Left colon (tissue), 2 donors: ENCODE data around the gene NAV1. TPM values are rescaled to one million over a fixed set of nuclear protein-coding genes. Genes with fewer than 3 reads are reported as not detected.
A peak's percentile ranks its signal among the peaks of the same experiment; 100 is the strongest.
"Not testable (repeated sequence)": the region's sequence is repeated elsewhere in the genome, so short reads cannot be mapped to it uniquely, and the experiment has no call there.

Experiments
- ATAC-seq: fragments of 200-7000 bp; cut with Tn5 transposase; one replicate; pipeline ENCODE4 v1.9.1; 2020; ENCODE audit warnings: mild to moderate bottlenecking, moderate library complexity
- DNase-seq, 2 donors: peaks; one replicate each; pipeline ENCODE4 v3.0.0-alpha.2; 2020
- intact Hi-C, 2 donors: fragments of 100-400 bp; cut with DNase I in 1 of 2; cut with micrococcal nuclease in 1 of 2; formaldehyde crosslinking; loops; one replicate each; pipeline versions ENCODE4 v1.11.2 to v1.14.0; 2022; cut with DNase I, micrococcal nuclease
- long read RNA-seq: library from polyadenylated mRNA; unstranded; transcript quantifications from one replicate; pipeline ENCODE4 v2.0.0, GENCODE V29; 2021
- total RNA-seq, 2 donors: library from RNA; stranded (reverse); fragmentation: NEBNext Ultra II Directional; extraction: Animal tissue kit (Norgen Biotek cat#: 25700); gene quantifications; one replicate each; pipeline ENCODE4 v1.2.1, GENCODE V29; 2021
- donor health status: DM: no; HTN: no; CAD: no.
- donor health status: DM: yes; HTN: yes; CAD: no.

The NAV1 gene, protein sequence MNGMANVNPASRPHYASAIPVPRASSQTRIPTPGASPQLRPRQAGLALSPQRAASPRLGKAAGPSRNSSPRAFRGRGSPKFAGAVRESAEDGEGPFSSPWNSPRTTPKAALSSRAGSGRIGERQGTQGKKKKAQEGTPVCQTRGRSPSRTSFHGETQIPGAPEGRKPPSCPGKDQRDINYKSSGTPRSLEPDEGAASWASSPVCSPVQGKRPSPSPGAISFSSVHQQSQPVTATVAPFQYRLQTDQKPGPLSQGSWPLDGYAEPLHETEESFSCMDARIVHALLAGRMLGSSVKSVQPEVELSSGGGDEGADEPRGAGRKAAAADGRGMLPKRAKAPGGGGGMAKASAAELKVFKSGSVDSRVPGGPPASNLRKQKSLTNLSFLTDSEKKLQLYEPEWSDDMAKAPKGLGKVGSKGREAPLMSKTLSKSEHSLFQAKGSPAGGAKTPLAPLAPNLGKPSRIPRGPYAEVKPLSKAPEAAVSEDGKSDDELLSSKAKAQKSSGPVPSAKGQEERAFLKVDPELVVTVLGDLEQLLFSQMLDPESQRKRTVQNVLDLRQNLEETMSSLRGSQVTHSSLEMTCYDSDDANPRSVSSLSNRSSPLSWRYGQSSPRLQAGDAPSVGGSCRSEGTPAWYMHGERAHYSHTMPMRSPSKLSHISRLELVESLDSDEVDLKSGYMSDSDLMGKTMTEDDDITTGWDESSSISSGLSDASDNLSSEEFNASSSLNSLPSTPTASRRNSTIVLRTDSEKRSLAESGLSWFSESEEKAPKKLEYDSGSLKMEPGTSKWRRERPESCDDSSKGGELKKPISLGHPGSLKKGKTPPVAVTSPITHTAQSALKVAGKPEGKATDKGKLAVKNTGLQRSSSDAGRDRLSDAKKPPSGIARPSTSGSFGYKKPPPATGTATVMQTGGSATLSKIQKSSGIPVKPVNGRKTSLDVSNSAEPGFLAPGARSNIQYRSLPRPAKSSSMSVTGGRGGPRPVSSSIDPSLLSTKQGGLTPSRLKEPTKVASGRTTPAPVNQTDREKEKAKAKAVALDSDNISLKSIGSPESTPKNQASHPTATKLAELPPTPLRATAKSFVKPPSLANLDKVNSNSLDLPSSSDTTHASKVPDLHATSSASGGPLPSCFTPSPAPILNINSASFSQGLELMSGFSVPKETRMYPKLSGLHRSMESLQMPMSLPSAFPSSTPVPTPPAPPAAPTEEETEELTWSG (N-terminal part only)
- total RNA-seq, result 10 to 100 TPM; 13.6 to 25.1 TPM
- long read RNA-seq, partial matches to known transcripts, result 7 of 9 reads
- long read RNA-seq, other reads (novel, unspliced or antisense), result 2 of 9 reads

DNA sequence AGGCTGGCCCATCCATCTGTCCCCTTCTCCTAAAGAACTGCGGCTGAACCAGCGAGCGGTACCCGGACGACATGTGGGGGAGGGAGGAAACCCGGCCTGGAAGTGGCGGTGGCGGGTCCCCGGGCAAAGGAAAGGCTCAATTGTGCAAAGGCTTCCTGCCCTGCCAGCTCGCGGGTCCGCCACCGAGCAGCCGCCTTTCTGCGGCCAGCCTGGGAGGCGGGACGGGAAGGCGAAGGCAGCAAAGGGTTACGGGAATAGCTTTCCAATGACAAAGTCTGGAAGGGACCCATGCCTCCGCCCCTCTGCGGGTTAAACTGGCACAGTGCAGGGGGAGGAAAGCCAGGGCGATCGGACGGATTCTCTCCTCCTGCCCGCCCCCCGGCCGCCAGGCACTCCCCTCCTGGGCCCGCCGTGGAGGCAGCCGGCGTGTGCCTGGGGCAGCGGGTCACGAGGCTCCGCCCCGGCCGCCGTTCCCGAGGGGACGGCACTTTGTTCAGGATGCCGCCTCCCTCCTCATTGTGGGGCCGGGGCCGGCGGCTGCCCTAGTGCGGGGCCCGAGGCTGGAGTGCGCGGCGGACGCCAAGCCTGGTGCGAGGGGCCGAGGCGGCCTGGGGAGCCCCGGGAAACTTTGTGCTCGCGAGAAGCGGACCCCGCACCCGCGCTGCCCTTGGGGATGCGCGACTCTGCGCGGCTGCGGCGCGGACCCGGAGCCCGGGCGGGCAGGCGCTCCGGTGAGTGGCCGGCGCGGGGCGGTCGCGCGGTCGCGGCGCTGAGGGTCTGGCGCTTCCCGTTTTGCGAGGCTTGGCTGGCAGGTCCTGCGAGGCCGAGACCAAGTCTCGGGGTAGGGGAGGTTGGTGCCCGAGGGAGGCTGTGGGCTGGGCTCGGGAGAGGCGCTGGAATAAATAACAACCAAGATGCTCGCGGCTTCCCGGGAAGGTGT, at the start of gene NAV1:
Gene NAV1 (plus strand): TSS at position 516 of the 940 bp plus-strand sequence. CDS start 83,758 bp downstream, outside the sequence.
- peak; percentile 67 for ATAC-seq

DNA sequence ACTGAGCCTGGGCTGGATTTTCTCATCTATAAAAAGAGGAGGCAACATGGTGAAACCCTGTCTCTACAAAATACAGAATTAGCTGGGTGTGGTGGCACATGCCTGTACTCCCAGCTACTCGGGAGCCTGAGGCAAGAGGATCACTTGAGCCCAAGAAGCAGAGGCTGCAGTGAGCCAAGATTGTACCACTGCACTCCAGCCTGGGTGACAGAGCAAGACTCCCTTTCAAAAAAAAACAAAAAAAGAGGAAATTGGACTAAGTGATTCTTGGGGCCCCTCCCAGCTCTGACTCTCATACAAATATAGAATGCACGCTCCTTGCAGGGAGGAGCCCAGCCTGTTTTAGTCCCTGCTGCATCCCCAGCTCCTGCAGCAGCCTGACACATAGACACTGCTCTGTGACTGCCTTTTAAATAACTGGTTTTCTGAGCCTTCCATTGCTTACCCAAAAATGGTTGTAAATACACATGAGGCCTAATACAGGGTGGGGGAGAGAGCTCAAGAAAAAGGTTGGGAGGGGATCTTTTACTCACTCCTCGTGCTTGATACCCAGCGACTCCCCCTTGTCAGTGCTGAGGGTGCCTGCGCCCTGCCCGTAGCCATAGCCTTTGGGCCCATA, 49.2 kb upstream of the NAV1 start:
- ATAC-seq, result no peak
- intact Hi-C loops, result no loop called here
- DNase-seq, result no peak

More for the DNA sequence above, at the start of gene NAV1:
- intact Hi-C loops, result no loop called here
- peak; percentile 45 to 65 for DNase-seq

DNA sequence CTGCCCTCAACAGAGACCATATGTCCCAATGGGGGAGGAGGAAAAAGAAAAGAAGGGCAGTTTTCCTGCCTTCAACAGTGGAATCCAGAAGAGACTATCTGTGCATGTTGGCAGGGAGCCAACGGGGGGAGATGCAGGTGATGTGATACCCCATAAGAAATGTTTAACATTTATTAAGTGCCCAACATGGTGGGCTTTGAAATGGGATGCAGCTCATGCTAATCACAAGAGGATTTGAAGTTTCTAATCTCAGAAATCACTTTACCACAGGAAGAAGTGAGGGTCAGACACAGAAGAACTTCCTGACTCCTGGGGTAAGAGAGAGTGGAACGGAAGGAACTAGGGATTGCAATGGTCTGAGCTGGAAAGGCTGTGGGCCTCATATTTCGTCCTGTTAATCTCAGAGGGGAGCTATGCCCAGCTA, 48.2 kb upstream of the NAV1 start:
- no peak for ATAC-seq
- no peak for DNase-seq
- intact Hi-C loops, result no loop called here

DNA sequence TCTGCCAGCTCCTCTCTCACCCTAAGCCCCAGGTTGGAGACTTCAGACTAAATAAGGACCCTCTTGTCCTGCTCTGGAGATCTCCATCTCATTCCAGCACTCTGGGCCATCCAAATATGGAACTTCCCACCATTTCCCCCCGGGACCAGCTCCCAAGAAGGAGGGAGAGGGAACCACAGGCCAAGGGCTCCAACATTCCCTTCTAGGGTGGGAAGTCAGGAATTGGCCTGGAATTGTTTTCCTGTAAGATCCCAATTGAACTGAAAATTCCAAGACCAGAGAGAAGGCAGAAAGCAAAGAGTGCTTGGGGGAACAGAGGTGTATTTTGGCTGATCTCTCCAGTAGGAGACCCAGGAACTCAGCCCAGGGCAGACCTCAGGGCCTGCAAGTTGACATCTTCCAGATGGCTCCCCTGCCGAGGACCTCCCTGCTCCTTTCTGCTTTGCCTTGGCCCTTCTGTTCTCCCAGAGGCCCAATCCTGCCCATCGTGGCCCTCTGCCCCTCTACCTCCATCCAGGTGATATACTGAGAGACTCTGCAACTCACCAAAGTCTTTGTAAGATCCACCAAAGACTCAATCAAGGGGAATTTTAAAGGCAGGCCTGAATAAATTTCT, 46.9 kb upstream of the NAV1 start:
- DNase-seq (no peak), ATAC-seq (no peak)
- intact Hi-C loops, result no loop called here

DNA sequence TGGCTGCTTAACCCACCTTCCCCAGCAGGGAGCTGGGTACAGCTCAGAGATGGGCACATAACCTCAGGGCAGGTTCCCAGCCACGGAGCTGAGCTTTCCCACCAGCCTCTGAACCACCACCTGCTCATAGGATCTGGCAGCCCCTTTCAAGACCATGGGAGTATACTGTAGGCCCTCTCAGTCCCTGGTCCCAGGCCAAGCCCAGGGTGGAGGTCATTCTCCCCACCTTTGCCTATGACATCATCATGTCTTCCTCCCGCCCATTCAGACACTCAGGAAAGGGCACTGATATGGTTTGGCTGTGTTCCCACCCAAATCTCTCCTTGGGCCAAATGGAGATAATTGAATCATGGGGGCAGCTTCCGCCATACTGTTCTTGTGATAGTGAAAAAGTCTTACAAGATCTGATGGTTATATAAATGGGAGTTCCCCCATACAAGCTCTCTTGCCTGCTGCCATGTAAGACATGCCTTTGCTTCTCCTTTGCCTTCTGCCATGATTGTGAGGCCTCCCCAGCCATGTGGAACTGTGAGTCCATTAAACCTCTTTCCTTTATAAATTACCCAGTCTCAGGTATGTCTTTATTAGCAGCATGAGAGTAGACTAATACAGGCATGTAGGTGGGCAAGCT, 45.8 kb upstream of the NAV1 start:
- intact Hi-C loops, DNase-seq, ATAC-seq: not testable (repeated sequence)

DNA sequence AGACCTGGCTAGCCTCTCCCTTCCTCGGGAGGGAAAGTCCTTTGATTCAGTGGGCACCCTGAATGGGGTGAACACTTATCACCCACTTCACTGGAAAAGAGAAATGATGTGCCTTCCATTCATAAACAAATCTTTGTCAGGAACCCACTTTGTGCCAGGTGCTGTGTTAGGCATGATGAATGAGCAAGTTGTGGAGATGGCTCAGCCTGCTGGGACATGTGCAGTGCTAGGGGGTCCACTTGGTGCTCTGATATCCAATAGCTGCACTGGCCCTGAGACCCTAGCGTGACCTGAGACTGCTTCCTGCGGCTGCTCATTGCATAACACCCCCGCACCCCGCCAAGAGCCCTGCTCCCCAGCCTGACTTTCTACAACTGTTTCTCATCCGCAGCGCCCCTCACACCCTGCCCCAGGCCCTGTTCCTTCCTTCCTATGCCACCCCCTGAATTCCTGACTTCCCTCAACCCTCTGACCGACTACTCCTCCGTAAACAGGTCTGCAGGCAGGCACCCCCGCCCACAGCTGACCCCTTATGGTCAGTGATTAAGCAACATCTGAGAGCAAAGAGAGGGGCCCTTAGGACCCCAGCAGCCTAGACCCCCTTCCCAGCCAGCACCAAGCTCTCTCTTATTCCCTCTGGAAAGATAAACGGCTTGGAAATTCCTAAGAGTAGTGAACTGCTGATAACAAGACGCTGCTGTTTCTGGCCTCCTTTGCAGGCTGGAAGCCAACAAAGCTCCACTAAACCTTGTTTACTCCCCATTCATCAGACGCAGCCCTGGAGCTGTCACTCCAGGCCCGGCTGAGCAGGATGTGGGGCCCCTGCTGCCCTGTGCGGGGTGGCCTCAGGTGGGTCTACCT, 44.9 kb upstream of the NAV1 start:
- no peak for ATAC-seq

DNA sequence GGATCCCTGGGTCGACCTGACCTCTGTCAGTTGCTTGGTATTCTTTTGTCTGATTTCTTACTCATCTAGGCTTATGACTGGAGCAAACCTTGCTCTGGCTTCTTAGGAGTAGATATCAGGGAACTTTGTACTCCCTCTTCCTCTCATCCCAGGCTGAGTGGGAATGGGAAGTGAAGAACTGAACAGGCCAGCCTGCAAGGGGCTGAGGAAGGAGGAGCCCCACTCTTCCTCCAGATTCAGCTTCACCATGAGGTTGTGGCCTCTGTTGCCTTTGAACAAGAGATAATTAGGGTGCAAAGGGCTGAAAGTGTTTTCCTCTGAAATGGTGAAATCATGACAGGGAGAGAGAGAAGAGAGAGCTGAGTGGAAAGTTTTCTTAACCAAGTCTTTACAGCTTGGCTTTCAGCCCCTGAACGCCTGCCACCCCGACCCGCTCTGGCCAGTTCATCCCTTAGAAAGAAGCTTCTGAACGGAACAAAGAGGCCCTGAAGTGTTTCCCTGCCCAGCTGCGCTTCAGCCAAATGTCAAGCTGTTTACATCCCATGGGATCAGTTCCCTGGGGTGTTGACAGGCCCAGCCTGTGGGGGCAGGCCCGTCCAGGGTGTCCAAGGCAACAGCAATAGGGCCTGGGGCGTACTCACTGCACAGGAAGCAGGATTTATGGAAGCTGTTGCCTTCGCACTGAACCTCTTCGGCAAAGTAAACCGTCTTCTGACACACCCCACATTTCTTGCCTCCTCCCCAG, 43.2 kb upstream of the NAV1 start:
- DNase-seq (peak; percentile 34 to 78), ATAC-seq (peak; percentile 38)
- intact Hi-C loops, result no loop called here

More for the DNA sequence above, 44.9 kb upstream of the NAV1 start:
- intact Hi-C loops, result no loop called here
- no peak for DNase-seq

DNA sequence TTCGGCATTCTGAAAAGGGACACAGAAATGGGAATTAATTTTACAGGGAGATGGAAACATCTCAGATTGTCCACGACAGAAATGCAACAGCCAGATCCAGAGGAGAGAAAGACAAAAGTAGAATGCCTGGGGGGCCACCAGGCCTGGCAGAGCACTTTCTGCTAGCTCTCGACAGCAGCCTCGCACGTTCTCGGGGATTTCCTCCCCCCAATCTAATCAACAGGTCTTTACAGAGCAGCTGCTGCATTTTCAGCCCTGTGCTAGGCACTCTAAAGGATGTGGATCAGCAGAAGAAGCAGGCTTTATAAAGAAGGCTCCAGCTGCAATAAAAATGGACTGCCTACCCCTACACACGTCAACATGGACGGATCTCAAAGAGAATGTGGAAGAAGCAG, 42.6 kb upstream of the NAV1 start:
- ATAC-seq, result no peak
- intact Hi-C loops, result no loop called here

DNA sequence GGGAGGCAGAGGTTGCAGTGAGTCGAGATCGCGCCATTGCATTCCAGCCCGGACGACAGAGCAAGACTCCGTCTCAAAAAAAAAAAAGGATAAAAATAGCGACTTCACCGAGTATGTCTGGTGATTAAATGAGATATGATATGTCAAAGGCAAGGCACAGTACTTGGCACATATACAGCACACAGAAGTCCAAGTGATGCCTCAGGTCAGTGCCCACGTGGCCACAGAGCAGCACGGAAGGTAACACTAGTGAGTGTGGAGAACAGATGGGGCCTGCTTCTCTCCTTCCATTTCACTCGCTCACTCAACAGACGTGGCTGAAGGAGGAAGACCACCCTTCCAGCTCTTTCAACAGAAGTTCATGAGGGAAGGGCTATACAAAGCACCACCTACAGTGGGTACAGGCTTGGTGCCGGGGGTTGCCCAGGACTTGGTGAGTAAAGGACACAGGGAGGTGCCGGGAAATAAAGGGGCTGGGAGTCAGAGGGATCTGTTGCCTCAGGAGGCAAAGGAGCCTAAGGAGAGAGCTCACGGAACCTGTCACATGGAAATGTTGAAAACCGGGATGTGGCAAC, 40.9 kb upstream of the NAV1 start:
- DNase-seq, result no peak
- intact Hi-C loops, result no loop called here
- no peak for ATAC-seq

More for the DNA sequence above, 42.6 kb upstream of the NAV1 start:
- DNase-seq, result no peak

DNA sequence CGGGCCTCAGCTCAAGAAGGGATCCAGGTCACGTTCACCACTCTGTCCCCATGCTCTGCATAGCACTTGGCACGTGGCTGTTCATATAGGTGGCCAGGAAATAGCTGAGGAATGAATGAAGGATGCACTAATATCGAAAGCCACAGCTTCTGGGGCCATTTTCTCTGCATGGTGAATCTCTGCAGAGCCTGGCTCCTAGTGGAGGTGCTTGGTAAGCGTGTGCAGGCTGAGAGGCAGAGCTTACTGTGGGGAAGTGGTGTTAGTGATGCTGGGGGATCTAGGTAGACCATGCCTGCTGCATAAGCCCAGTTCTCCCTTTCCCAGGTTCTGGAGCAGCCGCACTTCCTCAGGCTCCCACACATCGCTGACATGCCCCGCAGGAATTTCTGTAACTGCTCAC, 40.3 kb upstream of the NAV1 start:
- DNase-seq (no peak), ATAC-seq (no peak)
- intact Hi-C loops, result no loop called here

DNA sequence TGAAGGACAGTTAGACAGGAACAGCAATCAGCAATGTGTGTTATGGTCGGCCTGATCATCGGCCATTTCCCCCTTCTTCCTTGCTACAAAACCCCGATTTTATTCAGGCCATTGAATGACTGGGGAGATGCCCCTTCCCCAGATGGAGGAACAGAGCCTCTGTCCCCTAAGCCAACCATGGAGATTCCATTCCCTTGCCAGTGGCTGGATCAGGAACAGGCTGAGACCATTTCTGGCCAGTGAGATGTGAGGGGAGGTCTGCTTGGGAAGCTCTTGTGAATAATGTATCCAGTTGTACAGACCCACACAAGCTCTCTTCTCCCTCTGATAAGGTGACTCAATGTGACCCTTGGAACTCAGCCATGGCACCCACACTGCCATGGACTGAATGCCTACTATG, 39.7 kb upstream of the NAV1 start:
- intact Hi-C loops, result no loop called here
- no peak for DNase-seq
- no peak for ATAC-seq

DNA sequence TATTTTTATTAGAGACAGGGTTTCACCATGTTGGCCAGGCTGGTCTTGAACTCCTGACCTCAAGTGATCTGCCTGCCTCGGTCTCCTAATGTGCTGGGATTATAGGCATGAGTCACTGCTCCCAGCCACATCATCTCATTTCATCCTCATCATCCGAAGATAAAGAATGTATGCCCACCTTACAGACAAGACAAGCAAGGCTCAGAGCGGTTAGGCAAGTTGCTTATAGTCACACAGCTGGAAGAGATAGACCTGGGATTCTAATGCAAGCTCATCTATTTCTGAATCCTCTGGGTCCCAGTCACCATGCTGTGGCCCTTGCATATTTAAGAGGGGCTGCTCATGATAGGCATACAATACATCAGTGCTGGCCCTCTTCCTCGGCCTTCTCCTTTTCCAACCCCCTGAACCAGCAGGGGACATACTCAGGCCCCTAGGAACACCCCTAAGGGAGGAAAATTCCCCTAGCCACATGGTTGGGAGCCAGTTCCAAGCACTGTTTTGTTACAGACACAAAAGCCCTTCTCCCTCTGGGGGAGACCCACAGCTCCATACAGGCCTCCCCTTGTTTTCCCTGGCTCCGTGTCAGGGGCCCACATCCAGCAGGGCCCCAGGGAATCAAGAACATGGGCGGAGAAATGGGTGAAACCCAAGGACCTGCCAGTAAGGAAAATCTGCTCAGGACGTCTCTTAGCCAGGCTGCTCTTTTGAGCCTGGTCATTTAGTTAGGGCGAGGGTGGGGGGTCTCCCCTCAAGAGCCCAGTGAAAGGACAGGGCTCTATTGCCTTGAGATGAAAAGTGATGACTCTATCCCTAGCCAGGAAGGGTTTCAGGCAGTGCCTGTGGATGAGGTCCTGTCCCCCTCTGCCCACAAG, 38.9 kb upstream of the NAV1 start:
- DNase-seq (no peak), ATAC-seq (no peak)
- intact Hi-C loops, result no loop called here

DNA sequence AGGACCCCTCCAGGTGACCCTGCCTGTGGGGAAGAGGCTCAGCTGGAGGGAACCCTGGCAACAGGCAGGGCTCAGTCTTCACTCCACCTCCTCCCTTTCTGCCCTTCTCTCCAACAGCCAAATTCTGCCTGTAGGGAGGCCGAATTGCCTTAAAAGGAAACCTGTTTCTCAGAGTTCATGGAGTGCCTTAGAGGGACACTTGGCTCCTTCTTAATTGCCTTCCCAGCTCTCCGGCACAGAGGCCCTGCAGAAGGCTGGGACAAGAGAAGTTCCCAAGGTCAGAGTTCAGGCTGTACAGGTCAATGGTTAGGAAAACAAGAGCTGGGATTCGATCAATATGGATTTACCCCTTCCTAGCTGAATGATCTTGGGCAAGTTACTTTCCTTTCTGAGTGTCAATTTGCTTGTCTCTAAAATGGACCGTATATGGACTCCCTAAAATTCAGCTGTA, 38.2 kb upstream of the NAV1 start:
- intact Hi-C loops, result no loop called here
- DNase-seq (no peak), ATAC-seq (no peak)

DNA sequence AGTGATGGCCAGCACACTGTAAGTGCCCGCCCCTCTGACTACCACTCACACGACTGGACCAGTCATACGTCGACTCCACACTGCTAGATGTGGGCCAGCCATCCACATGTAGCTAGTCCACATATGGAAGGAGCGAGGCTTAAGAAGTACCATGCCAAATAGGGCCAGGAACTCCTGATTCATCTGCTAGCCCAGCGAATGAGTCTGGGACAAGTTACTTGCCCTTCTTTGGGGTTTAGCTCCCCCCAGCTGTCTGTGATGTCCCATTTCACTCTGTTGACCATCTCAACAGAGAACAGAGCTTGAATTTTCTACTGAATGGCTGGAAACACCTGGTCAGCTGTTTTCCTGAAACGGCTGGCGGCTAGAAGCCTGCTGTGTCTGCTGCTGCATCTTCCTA, 37.8 kb upstream of the NAV1 start:
- DNase-seq (peak in 1 of 2 donors; percentile 67), ATAC-seq (no peak)
- intact Hi-C loops, result no loop called here
